NCI-H2107 treated with DMSO at 0.1 percent for 48 hours (cell line): ENCODE data around the gene UBL7.

Source experiments
- DNase-seq: peaks from one replicate; lab custom pipeline; 2025; ENCODE audit not compliant: unreplicated experiment; lab: John Stamatoyannopoulos, UW

UBL7 gene

GRCh38 chr15:74410502-74410901 is 50.5 kb downstream of the UBL7 start:
- DNase-seq = no peak

GRCh38 chr15:74409225-74409624 is 51.7 kb downstream of the UBL7 start:
- no peak for DNase-seq

DNA sequence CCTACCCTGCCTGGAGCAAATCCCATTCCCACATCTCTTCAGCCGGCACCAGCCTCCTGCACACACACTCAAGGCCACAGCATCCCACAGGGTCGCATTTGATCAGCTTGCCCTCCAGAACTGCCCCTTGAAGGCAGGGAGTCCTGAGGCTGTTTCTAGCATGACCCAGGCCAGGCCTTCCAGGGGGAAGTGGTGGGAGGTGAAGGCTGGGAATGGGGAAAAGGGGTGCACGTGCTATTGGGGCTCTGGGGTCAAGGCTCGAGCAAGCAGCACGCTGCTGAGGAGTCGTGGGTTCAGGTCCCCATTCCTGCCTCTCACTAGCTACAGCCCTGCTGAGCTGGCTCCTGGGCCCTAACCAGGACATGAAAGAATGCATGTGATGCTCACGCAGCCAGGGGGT is 52.1 kb downstream of the UBL7 start:
- DNase-seq = no peak

DNA sequence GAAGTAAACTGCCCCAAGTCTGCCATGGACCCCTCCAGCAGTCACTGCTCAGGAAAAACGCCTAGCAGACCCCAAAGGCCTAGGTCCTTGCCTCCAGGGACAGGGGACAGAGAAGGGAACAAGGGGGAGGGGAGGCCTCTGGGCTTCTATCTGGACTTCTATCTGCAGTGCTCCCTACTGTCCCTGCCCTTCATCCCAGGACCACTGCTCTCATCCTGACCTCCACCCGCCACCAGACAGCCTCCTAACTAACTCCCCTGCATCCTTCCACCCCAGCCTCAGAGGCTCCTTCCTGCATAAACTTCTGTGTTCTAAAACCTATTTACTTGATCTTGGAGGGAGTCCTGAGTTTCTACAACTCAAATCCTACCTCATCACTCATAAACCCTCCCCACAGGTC is 52.6 kb downstream of the UBL7 start:
- no peak for DNase-seq

GRCh38 chr15:74406992-74407705 is 53.8 kb downstream of the UBL7 start:
- DNase-seq = no peak

DNA sequence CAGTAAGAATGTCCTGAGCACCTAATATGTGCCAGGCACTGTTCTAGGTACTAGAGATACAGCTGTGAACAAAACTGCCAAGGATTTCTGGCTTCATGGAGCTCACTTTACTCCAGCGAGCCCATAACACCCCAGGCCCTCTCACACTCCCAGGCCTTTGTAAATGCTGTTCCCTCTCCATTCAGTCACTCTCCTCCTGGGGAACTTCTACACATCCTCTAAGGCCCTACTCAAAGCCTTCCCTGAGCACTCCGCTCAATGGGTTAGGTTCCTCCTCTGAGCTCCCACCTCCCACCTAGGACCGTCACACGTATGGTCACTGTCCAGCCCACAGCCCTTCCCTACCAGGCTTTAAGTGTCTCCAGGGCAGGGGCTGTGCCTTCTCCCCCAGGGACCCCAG is 54.4 kb downstream of the UBL7 start:
- no peak for DNase-seq

DNA sequence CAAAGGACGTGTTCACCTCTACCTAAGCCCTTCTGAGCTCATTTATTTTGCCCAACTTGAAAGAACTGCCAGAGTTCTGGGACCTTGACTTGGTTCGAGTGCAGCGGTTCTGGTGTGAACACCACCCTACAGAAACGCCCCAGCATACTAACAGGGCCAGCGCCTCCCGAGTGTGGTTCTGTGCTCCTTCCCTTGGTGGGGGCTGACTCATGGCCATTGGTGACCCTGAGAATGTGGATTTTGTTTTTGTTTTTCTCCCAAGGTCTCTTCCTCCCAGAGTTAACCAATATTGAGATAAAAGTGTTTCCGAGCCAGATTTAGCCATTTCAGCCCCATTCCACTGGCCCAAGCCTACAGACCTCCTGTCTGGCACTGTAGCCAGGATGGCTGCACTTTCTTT is 55.1 kb downstream of the UBL7 start:
- no peak for DNase-seq

- DNase-seq = no peak
These were observed 56.9 kb downstream of the UBL7 start for GRCh38 chr15:74403991-74404563.

- no peak for DNase-seq
These were observed 57.4 kb downstream of the UBL7 start for GRCh38 chr15:74403588-74403919.

GRCh38 chr15:74402873-74403587 is 57.9 kb downstream of the UBL7 start:
- no peak for DNase-seq

GRCh38 chr15:74402337-74402841 is 58.6 kb downstream of the UBL7 start:
- no peak for DNase-seq

GRCh38 chr15:74400915-74401757 is 59.8 kb downstream of the UBL7 start:
- DNase-seq = peak; percentile 15

GRCh38 chr15:74400313-74400860 is 60.6 kb downstream of the UBL7 start:
- DNase-seq = no peak

- no peak for DNase-seq
These were observed 61.2 kb downstream of the UBL7 start for GRCh38 chr15:74399511-74400312.

GRCh38 chr15:74399100-74399499 is 61.9 kb downstream of the UBL7 start:
- no peak for DNase-seq

DNA sequence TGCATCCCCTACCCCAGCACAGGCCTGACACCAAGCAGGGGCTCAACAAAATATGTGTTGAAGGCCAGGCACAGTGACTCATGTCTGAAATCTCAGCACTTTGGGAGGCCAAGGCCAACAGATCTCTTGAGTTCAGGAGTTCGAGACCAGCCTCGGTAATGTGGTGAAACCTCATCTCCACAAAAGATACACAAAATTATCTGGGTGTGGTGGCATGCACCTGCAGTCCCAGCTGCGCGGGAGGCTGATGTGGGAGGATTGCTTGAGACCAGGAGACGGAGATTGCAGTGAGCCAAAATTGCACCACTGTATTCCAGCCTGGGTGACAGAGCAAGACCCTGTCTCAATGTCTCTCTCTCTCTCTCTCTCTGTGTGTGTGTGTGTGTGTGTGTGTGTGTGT is 62.8 kb downstream of the UBL7 start:
- DNase-seq = no peak

DNA sequence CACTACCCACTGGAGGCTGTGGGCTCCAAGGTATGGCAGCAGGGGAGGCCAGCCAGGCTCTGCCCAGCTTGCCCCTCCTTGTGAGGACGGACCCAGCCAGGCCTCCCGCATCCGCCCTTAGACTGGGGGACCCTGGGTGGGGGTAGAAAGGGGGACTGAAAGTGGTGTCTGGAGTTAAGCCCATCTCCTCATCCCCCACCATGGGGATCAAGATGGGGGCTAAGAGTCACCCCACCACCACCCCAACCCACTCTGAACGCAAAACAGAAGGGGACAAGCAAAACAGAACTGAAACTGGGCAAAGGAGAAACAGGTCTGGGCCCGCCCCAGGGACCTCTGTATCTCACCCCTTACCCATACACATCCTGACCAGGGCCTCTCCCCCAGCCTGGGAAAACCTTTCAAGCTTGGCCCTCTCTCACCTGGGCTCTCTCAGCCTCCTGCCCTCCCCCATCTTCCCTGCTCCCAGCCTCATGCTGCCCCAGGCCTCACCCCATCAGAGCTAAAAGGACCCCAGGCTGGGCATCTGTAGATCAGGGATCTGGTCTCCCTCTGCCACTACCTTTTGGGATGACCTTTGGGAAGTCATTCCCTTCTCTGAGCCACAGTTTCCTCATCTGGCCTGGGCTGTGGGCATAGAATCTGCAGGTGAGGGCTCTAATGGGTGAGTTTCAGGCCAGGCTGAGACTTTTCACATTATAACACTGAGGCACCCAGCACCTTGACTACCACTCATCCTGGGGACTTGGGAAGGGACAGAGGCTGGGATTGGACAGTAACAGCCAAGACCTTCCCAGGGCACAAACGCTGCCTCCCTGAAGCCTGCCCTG is 63.5 kb downstream of the UBL7 start:
- DNase-seq = no peak

DNA sequence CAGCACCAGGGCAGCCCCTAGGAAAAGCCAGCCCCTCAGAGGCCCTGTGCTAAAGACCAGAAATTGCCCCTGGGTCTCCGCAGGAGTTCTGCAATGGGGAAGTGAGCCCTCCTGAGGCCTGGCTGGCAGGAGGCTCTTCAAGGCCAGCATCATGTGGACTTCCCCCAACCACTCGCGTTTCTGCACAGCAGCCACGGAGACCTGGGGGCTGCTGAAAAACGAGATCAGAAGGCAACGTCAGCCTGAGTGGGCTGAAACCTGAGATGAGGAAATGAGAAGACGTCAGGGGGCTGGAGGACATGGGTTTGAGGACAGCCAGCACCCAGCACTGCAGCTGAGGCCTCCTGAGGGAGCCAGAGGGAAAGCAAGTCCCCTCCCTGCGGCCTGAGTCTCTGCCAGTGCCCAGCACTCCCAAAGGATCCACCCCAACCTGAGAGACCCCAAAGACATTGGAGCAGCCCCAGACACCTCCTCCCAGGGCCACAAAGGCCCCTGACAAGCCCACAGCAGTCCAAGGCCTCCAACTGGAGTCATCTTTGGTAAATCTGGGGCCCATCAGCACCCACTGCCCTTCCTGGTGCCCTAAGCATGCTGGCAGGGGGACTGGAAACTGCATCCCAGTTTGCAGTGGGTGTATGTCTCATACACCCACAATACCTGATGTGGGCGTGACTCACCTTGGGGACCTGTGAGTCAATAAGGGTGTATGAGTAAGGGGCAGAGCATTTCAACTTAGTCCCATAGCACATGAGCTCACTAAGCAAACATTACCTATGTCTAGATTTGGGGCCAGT is 64.3 kb downstream of the UBL7 start:
- no peak for DNase-seq

GRCh38 chr15:74396146-74396438 is 64.9 kb downstream of the UBL7 start:
- DNase-seq = no peak
